Osteocyte (in vitro differentiated cells): ENCODE measurements around the gene TSPAN11. TPM values are rescaled to one million over a fixed set of nuclear protein-coding genes. Genes with fewer than 3 reads are reported as not detected.

Source experiments
- DNase-seq: peaks from one replicate; pipeline ENCODE4 v3.0.0; 2021; ENCODE audit warnings: mixed read lengths; ENCODE audit not compliant: unreplicated experiment; ENCODE audit errors: extremely low spot score
- H3K27ac Mint-ChIP-seq: one replicate; pipeline ENCODE4 v1.8.0; 2021; ENCODE audit warnings: mild to moderate bottlenecking, mixed read lengths; ENCODE audit not compliant: unreplicated experiment
- H3K27me3 Mint-ChIP-seq: one replicate; pipeline ENCODE4 v1.8.0; 2021; ENCODE audit warnings: mixed read lengths; ENCODE audit not compliant: unreplicated experiment
- H3K36me3 Mint-ChIP-seq: one replicate; pipeline ENCODE4 v1.8.0; 2021; ENCODE audit warnings: mixed read lengths; ENCODE audit not compliant: unreplicated experiment
- H3K4me1 Mint-ChIP-seq: one replicate; pipeline ENCODE4 v1.8.0; 2021; ENCODE audit warnings: mixed read lengths; ENCODE audit not compliant: unreplicated experiment
- H3K4me3 Mint-ChIP-seq: one replicate; pipeline ENCODE4 v1.8.0; 2021; ENCODE audit warnings: mild to moderate bottlenecking, moderate library complexity, mixed read lengths; ENCODE audit not compliant: unreplicated experiment
- H3K9me3 Mint-ChIP-seq: one replicate; pipeline ENCODE4 v1.8.0; 2021; ENCODE audit warnings: mixed read lengths; ENCODE audit not compliant: unreplicated experiment
- total RNA-seq: library from RNA; stranded (reverse); gene quantifications from 2 replicates; pipeline ENCODE4 v1.2.1, GENCODE V29; 2021
- TF ChIP-seq, protein P1 (sequence below): fragments of 200-600 bp; sonication (generic); IDR thresholded peaks from 2 replicates; pipeline ENCODE4 v1.5.0; 2021; ENCODE audit warnings: antibody characterized with exemption, mild to moderate bottlenecking, moderate library complexity

The TSPAN11 gene
- total RNA-seq, 1 donor from 2014 or later: 9.2 TPM

DNA sequence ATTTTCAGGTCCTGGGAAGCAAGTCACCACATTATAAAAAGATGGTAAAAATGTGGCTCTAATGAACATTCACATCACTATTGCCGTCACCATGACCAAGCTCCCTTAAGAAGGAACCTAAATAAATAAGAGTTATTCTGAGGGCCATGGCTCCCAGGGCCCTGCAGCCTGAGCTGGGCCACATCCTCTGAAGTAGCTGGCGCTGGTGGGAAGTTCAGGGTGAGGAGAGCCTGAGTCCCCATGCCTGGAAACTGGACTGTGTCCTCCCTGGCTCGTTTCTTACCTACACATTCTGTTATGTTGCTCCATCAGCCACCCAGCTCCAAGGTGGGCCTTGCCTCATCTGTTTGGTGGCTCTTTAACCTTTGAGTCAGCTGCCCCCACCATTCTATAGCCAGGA, 42.5 kb downstream of the TSPAN11 start:
- TF ChIP-seq, protein P1, sequence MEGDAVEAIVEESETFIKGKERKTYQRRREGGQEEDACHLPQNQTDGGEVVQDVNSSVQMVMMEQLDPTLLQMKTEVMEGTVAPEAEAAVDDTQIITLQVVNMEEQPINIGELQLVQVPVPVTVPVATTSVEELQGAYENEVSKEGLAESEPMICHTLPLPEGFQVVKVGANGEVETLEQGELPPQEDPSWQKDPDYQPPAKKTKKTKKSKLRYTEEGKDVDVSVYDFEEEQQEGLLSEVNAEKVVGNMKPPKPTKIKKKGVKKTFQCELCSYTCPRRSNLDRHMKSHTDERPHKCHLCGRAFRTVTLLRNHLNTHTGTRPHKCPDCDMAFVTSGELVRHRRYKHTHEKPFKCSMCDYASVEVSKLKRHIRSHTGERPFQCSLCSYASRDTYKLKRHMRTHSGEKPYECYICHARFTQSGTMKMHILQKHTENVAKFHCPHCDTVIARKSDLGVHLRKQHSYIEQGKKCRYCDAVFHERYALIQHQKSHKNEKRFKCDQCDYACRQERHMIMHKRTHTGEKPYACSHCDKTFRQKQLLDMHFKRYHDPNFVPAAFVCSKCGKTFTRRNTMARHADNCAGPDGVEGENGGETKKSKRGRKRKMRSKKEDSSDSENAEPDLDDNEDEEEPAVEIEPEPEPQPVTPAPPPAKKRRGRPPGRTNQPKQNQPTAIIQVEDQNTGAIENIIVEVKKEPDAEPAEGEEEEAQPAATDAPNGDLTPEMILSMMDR: no peak
- Mint-ChIP-seq H3K9me3 (no peaks in the 10 kb centered on the region), H3K27ac (no peak overlapping the region), H3K4me1 (peaks cover 15% of the 10 kb centered on the region), H3K4me3 (no peak overlapping the region), H3K27me3 (peaks cover 53% of the 10 kb centered on the region), H3K36me3 (no peaks in the 10 kb centered on the region)
- DNase-seq: no peak

DNA sequence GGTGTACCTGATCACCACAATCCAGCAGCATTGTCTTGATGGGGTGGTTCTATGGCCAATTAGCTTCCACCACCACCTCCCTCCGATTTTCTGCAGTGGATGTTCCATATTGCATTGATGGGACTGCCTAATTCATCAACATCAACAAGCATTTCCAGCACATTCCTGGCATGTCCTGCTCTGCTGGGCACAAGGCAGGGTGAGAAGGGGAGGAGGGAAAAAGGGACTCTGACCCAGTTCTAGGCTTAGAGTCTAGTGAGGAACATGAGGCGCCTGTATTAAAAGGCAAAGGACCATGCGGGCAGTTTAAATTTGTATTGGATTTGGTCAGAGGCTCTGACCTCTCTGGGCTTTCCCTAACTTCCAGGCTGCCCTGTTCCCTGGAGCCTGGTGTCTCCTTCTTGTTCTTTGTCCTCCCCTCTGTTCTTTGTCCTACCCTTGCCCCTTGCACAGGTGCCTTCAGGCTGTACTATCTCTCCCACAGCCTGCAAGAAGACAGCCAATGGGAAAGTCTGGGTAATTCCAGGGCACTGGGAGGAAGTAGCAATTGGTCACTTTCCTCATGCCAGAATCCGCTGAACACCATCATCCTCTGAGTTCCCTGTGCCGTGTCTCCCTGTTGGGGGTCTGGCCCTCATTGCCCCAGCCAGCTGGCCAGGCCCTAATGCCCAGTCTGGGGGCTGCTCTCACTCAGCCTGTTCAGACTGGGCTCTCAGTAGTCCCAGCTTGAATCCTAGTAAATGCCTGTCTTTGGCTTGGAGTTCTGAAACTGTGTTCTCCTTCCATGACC, 43.3 kb downstream of the TSPAN11 start:
- no peak for DNase-seq
- H3K9me3 Mint-ChIP-seq: no peaks in the 10 kb centered on the region
- TF ChIP-seq, protein P1: no peak
- no peaks in the 10 kb centered on the region for H3K36me3 Mint-ChIP-seq
- no peak overlapping the region for H3K4me3 Mint-ChIP-seq
- peaks cover 57% of the 10 kb centered on the region for H3K27me3 Mint-ChIP-seq
- H3K4me1 Mint-ChIP-seq: peaks cover 15% of the 10 kb centered on the region
- H3K27ac Mint-ChIP-seq: no peak overlapping the region

DNA sequence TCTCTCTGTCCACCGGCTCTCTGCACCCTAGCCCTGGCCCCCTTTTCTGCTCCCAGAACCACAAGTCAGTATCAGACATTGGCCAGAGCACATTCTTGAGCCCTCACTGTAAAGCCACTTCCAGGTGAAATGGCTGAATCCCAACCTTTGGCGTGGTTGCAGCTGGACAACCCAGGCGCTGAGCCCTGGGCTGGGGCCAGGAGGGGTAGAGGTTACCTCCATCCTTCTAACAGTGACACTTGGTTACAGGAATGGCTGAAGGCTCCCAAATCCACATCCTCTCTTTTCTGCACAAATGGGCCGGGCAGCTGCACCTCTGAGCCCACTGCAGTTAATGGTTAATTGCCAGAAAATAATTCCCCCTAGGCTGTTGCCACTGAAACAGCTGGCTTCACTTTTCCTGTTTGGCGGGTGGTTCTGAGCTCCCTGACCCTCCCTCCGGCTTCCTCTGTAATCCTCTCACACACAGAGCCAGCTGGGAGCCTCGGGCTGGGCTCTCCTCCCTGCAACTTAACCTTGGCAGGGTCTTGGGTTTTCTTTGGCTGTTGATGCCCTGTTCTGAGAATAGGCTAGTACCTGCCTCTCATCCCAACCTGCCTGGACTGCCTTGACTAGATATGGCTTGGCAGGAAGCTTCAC, 44.1 kb downstream of the TSPAN11 start:
- no peaks in the 10 kb centered on the region for H3K36me3 Mint-ChIP-seq
- no peaks in the 10 kb centered on the region for H3K9me3 Mint-ChIP-seq
- peaks cover 62% of the 10 kb centered on the region for H3K27me3 Mint-ChIP-seq
- TF ChIP-seq, protein P1: no peak
- no peak for DNase-seq
- H3K4me3 Mint-ChIP-seq: peak overlapping the region; percentile 18
- peaks cover 15% of the 10 kb centered on the region for H3K4me1 Mint-ChIP-seq
- H3K27ac Mint-ChIP-seq: no peak overlapping the region

DNA sequence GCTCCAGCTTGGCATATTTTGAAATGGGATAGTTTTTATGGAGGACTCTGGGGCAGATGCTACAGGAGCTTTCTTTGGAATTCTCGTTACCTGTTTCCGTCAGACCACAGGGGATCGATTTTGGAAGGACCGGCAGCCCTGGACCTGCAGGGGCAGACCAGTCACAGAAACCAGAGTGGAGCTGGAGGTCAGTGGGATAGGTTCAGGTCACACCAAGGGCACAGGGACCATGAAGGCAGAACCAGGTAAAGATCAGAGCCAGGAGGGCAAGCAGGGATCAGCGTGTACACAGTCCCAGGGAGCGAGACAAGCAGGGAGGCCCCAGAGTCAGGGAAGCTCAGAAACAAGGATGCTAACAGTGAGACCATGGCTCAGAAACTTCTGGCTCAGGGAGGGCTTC, 45.5 kb downstream of the TSPAN11 start:
- TF ChIP-seq, protein P1: no peak
- H3K4me1 Mint-ChIP-seq: peaks cover 19% of the 10 kb centered on the region
- no peaks in the 10 kb centered on the region for H3K36me3 Mint-ChIP-seq
- H3K27ac Mint-ChIP-seq: no peak overlapping the region
- no peaks in the 10 kb centered on the region for H3K9me3 Mint-ChIP-seq
- no peak overlapping the region for H3K4me3 Mint-ChIP-seq
- DNase-seq: no peak
- peaks cover 63% of the 10 kb centered on the region for H3K27me3 Mint-ChIP-seq

- H3K4me3 Mint-ChIP-seq: no peak overlapping the region
- H3K4me1 Mint-ChIP-seq: peaks cover 21% of the 10 kb centered on the region
- no peaks in the 10 kb centered on the region for H3K36me3 Mint-ChIP-seq
- no peak overlapping the region for H3K27ac Mint-ChIP-seq
- TF ChIP-seq, protein P1: no peak
- no peak for DNase-seq
- H3K9me3 Mint-ChIP-seq: no peaks in the 10 kb centered on the region
- peaks cover 57% of the 10 kb centered on the region for H3K27me3 Mint-ChIP-seq
These were observed 46.6 kb downstream of the TSPAN11 start for GRCh38 chr12:30973175-30973574.
